HG03378 (cell line): ENCODE data around the gene ANTKMT.

ENCODE experiments used
- ATAC-seq: cut with Tn5 transposase; IDR thresholded peaks from one replicate; pipeline ENCODE4 v1.9.1; 2021; ENCODE audit warnings: mild to moderate bottlenecking, moderate library complexity; ENCODE audit not compliant: unreplicated experiment

Gene ANTKMT

DNA sequence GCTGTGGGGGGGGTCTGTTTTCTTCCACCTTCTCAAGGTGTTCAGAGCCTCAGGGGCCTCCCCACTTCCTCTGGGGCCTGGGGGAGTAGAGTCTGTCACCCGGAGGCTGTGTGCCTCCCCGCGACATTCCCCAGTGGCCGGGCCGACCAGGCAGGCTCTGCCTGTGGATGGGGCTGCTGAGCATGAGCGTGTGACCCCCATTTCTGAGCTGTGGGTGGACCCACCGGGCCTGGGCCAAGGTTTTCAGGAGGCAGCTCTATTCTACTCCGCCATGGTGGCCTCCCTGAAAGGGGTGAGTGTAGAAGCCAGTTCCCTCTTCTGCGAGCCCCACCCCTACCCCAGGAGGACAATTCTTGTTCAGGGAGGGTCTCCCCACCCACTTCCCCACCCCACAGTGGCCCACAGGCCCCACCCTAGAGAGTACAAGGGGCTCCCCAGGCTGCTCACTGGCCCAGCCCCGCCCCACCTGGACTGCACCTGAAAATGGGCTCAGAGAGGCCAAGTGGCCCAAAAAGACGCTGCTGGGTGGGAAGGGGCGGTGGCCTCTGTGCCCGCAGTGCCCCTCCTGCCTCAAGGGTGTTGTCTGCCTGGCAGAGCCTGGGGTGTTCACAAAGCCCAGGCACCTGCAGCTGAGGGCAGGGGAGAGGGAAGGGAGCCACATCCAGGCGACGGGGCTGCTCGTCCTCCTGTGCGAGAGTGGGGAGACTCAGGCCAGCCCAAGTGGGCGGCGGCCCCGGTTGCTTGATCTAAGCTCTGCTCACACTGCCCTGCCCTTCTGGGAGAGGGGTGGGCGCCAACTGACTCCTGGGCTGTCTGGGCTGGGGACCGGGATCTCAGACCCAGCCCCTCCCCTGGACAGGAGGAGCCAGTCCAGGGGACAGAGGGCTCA, 40.9 kb downstream of the ANTKMT start:
- no peak for ATAC-seq

DNA sequence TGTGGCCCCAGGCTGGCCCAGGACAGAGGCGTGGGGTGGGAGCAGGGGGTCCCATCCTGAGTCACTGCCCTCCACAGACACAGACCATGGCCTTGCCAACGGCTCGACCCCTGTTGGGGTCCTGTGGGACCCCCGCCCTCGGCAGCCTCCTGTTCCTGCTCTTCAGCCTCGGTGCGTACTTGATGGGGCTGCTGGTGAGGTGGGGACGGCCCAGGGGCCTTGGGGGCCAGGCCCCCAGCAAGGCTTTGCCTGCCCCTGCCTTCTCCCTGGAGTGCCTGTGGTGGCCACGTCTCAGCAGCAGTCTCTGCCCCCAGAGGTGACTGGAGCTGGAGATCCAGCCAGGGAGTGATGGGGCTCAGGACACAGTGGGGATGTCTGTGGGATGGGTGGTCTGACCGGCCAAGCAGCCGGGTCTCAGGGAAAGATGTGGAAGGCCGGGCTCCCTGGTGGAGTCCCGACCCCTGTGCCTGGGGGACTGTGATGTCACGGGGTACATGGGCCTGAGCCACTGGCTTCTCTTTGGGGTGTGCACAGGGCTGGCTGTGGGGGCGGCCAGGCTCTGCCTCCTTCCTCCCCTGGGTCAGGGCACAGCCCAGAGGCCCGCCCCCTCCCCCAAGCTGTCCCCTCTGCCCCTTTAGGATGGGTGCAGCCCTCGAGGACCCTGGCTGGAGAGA, 41.8 kb downstream of the ANTKMT start:
- ATAC-seq: no peak

DNA sequence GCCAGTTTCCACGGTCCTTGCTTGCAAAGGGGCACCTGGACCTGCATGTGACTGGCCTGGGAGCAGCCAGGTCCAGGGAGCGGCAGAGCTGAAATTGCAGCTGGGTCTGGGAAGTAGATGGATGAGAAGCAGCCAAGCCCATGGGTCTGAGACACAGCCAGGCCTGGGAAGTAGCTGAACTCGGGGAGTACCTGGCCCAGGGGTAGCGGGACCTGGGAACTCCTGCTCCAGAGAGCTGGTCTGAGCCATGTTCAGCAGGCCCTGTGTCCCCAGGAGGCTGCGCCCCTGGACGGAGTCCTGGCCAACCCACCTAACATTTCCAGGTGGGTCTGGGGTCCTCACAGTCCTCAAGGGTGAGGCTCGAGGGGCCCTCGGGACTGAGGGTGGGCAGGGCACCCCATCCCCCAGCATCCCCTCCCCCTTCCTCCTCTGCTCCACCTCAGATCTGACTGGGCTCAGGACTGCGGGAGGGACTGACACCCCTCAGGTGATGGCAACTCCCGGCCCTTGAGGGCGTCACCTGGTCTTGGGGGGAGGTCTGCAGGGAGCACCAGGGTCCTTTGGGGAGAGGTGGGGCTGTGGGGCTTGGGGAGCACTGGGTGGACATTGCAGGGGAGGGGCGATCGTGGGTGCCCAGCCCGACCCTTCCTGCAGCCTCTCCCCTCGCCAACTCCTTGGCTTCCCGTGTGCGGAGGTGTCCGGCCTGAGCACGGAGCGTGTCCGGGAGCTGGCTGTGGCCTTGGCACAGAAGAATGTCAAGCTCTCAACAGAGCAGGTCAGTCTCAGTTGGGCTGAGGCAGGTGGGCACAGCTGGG, 42.6 kb downstream of the ANTKMT start:
- no peak for ATAC-seq

GRCh38 chr16:764184-764750, 43.3 kb downstream of the ANTKMT start:
- no peak for ATAC-seq

- no peak for ATAC-seq
Measured at GRCh38 chr16:764848-765487, 44.0 kb downstream of the ANTKMT start.

- no peak for ATAC-seq
Measured at GRCh38 chr16:765488-765865, 44.5 kb downstream of the ANTKMT start.

GRCh38 chr16:766008-766819, 45.3 kb downstream of the ANTKMT start:
- ATAC-seq: no peak

DNA sequence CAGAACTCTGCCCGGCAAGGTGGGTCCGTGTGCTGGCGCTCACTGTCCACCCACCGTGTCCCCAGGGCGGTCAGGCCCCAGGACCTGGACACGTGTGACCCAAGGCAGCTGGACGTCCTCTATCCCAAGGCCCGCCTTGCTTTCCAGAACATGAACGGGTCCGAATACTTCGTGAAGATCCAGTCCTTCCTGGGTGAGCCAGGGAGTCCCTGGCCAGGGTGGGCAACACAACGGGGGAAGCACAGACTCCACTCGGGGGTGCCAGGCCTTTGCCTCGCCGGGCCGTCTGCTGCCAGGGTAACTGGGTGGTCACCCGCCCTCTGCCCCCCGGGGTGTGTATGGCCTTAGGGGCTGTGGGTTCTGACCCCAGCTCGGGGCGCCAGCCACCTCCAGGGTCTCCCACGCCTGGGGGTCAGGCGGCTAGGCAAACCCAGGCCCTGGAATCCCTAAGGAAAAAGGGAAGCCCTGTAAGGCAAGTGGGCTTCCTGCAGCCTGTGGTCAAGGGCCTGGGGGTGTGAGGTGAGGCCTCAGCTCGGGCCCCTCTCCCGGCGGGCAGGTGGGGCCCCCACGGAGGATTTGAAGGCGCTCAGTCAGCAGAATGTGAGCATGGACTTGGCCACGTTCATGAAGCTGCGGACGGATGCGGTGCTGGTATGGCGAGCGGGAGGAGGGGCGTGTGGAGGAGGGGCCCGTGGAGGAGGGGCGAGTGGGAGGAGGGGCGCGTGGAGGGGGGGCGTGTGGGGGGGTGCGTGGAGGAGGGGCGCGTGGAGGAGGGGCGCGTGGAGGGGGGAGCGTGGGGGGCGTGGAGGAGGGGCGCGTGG, 46.1 kb downstream of the ANTKMT start:
- ATAC-seq: no peak

GRCh38 chr16:767743-768235, 46.8 kb downstream of the ANTKMT start:
- no peak for ATAC-seq

DNA sequence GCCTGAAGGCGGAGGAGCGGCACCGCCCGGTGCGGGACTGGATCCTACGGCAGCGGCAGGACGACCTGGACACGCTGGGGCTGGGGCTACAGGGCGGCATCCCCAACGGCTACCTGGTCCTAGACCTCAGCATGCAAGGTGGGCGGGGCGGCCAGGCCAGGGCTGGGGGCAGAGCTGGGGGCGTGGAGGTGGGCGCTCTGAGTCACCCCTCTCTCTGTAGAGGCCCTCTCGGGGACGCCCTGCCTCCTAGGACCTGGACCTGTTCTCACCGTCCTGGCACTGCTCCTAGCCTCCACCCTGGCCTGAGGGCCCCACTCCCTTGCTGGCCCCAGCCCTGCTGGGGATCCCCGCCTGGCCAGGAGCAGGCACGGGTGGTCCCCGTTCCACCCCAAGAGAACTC, 47.5 kb downstream of the ANTKMT start:
- no peak for ATAC-seq

DNA sequence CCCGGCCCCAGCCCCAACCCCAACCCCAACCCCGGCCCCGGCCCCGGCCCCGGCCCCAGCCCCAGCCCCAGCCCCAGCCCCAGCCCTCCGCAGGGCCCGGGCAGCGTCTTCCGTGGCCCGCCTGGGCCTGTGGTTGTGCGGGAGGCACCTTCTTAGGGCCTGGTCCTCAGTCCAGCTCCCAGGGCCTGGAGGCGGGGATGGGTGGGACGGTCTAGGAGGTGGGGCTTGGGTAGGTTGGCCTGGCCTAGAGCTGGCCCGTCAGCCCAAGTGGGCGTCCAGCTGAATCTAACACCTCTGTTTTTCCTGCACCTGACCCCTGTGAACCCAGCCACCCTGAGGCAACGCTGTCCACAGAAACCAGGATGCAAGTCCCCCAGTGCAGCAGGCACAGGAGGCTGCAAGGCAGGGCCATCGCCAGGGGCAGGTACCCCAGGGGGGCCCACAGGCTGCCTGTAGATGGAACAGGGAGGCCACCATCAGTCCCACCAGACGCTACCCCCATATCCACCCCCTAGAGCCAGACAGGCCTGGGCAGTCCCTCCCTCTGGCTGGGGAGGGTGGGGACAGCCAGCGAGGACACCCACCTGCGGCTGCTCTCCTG, 48.3 kb downstream of the ANTKMT start:
- ATAC-seq: no peak

DNA sequence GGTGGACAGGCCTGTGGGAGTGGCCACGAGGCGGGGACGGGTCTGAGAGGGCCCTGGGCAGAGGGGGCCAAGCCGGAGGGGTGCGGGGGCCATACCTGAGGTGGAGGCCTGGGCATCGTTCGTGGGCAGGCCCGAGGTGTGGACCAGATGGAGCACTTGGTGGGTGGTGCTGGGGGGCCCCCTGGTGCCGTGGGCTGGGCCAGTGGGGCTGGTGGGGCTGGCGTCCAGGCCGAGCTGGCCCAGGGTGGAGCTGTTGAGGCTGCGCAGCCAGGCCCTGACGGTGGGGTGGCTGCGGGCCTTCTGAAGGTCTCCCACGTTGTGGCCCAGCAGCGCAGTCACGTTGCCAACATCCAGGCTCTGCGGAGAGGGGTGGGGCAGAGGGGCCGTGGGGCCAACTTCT, 49.0 kb downstream of the ANTKMT start:
- no peak for ATAC-seq

- no peak for ATAC-seq
Measured at GRCh38 chr16:770411-770810, 49.5 kb downstream of the ANTKMT start.
